Measurements from ENCODE around the gene CTNNBIP1.
"Not testable (repeated sequence)": the region's sequence is repeated elsewhere in the genome, so short reads cannot be mapped to it uniquely, and the experiment has no call there.

CTNNBIP1 gene

DNA sequence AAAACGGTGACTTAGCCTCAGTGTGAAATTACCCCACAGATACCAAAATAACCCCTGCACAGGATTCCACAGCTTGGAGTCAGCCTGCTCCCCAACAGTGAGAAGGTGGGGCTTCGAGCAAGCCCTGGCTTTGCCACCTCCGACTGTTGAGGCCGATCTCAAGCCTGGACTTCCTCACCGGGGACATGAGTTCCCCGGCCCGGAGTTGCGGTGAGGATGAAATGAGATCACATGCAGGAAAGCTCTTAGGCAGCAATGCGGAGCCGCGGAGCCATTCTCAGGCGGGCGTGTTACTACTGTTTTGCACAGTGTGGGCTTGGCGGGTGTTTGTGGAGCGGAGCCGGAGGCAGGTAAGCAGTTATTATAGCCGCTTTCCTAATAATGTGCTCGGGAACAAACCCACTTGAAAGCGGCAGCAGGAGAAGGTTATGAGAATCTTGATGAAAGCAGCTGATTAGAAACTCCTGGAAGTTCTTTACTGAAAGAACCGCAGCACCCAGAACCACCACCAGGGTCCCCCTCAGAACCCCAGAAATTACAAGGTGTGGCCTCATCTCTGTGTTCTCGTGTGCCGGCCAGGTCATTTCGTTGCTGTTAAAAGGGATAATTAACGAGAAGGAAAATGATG, 82.4 kb downstream of the CTNNBIP1 start:
- peak; percentile 38 for DNase-seq (ENCODE audit: low spot score)

DNA sequence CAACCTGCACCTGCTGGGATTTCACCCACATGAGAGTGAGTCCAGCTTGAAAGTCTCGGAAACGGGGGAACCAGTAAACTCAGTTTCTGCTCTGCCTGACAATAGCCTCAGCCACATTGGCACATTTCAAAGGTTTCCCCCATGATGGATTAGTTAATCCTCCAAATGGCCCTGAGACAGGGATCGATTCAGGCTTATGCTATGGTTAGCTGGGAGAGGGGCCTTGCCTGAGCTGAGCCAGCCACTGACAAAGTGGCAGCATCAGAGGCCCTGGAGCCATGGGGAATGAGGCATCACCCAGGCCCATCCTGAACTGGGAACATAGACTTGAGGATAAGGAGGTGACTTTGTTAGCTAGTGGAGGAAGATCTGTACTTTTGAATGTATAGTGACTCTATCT, 83.5 kb downstream of the CTNNBIP1 start:
- DNase-seq (ENCODE audit: low spot score), result no peak

DNA sequence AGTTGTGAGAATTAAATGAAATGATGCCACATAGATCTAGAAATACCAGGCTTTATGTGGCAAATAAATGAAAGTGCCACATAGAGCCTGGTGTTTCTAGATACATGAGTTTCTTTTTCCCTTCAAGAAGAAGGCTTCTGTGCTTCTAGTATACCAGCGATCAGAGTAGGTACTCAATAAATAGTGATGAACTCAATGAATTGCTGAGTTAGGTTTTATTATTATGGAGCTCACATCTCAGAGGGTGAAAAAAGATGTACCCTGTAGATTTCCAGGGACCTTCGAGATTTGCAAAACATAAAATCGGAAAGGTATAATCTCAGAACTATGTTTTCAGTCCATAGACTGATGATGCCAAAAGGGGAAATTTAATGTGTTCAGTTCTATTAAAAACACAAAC, 84.0 kb downstream of the CTNNBIP1 start:
- DNase-seq (ENCODE audit: low spot score), result no peak

DNA sequence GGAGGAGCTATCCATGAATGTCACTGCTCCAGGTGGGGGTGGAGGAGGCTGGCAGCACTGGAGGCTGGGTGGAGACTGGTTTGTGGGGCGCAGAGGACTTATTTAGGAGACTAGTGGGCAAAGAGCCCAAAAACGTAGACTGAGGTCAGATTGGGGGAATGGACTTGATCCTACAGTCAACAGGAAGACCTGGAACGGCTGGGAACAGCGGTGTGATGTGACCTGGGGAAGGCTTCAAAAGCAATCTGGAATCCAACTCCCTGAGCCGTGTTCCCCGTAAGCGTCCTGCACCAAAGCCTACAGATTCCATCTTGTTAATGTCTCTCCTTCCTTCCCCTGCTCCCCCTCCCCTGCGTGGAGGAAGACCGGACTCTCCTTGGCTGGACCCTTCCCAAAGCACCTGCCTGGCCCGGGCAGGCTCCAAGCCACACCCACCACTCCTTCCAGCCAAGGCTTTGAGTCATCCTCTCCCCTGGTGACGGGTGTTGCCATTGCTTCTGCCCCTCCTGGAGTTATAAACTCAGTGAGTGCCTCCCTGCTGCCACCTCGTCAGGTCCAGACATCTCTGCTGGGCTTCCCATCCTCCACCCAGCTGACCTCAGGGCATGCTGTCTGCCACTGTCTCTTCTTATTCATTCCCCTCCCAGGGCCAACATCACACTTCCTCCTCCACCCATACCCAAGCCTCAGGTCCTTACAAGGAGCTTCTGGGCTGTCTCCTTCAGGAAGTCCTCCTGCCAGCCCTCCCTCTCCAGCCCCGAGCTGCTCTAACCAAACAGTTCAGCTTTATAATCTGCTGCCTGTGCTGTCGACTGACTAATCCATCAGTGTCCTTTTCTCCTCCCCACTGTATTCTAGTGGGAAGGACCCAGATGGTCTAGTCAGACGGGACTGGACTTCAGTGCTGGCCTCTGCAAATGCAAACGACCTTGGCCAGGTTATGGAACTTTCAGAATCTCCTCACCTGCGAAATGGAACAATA, 84.7 kb downstream of the CTNNBIP1 start:
- DNase-seq (ENCODE audit: low spot score), result peak; percentile 55

DNA sequence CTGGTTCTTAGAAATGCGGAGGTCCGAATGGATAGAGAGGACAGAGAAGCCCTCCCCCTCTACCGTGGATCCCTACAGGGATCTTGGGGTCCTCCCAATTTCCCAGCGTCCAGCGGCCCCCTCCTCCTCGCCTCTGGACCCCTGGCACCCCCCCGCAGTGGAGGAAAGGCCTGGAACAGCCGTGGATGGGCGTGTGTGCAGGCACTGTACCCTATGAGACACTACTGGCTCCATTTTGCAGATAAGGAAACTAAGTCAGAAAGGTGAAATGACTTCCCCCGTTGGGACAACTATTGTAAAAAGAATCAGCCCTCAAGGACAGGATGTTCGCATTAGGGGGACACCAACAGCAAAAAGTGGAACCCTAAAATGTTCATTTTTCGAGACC, 85.4 kb downstream of the CTNNBIP1 start:
- no peak for DNase-seq (ENCODE audit: low spot score)

DNA sequence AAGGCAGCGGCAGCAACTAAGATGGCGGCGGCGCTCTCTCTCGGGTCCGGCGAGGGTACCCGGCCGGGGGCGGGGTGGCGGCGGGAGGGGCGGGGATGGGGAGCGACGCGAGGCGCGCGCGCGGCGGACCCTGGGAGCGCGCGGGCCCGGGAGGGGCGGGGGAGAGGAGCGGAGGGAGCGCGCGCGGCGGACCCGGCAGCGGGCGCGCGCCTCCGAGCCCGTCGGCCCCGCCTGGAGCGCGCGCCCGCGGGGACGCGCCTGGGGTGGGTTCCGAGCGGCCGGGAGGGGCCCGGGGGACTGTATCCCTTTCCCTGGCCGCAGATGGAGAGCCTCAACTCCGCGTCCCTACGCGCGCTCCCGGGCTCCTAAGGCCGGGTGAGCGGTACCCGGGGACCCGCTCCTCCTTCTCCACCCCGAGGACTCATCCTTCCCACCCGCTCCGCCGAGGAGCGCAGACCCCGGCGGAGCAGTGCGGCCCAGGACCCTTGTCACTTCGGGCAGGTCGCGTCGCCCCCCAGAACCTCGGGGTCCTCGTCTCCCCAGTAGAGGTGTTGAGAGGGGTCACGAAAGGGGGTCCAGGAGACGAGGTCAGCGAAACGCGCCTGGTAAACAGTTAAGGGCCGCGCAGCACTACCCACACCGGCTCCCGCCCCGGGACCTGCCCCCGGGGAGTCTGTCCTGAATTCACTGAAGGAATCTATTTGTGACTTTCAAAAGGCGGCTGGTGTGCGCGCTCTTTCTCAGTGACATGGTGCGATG, 85.9 kb downstream of the CTNNBIP1 start, which contains the start of gene CLSTN1:
Gene CLSTN1 (minus strand): TSS at position 23 of the 759 bp plus-strand sequence. CDS start 232 bp downstream, outside the sequence.
- peak; percentile 85 for DNase-seq (ENCODE audit: low spot score)

DNA sequence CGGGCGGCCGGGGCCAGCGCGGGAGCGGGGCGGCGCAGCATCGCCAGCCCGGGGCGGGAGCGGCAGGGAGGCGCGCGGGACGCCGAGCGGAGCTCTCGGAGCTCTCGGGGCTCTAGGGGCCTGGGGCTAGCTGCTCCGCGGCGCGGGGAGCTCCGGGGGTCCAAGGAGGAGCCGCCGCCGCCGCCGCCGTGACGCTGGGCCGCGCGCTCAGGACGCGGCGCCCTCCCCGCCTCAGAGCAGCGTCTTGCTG, 86.5 kb downstream of the CTNNBIP1 start:
- no peak for DNase-seq (ENCODE audit: low spot score)

DNA sequence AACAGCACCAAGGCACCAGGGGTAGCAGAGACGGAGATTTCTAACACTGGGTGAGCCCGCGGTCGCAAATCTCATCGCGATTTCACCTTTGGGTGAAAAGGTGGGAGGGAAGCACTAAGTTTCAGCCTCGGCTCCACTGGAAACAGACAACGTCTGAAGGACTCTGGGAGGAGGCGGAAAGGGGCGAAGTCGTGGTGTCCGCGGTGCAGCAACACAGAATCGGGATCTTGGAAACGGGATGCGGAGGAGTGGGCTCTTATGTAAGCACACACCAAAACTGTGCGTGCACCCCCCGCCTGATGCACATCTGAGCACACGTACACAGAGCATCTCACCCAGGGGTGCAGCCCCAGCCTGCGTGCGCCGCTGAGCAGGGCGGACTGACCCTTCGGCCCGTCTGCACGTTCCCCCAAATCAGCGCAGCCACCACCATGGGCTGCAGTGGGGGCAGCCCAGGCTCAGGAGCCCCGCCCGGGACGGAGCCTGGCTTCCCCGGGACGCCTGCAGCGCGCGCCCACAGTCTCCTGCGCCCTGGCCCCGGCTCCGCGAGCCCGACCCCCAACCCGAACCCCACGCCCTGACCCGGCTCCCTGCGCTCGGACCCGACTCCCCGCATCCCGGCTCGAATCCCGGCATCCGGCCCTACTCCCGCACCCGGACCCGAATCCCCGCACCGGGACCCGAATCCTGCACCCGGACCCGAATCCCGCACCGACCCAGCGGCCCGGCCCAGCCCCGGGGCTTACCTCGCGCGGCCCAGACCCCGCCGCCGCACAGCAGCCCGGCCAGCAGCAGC, 87.0 kb downstream of the CTNNBIP1 start:
- peak; percentile 42 for DNase-seq (ENCODE audit: low spot score)

DNA sequence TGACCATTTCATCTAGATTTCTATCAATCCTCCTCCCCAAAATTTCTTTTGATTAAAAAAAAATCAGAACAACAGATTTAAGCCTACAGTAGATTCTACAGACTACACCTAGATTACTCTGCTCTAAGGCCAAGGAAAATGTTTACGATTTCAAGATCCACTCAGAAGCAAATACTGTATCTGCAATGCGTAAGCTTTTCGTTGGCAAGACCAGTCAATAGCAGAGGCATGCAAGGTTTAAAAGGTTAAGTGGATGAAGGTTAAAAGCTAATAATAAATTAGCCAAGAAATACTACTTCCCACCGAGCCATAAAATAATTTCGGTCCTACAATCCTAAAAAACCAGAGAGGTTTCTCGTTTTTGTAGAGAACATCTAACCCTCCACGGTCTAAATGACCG, 87.6 kb downstream of the CTNNBIP1 start:
- DNase-seq (ENCODE audit: low spot score), result peak; percentile 34

DNA sequence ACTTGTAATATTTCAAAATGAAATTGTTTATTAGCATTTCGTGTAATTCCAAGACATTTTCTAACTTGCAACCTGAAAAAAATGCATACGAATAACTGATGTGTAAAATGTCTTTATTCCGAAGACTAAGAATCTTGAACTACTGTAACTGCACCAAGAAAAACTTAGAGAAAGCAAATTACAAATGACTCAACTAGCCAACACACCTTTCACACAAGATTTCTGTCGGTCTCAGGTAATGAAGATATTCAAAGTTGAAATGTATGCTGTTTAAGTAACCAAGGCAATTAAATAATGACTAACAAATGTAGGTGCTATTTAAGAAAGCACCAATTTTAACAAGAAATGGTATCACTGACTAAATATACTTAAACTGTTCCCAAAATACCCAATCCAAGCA, 88.4 kb downstream of the CTNNBIP1 start:
- DNase-seq (ENCODE audit: low spot score), result no peak

DNA sequence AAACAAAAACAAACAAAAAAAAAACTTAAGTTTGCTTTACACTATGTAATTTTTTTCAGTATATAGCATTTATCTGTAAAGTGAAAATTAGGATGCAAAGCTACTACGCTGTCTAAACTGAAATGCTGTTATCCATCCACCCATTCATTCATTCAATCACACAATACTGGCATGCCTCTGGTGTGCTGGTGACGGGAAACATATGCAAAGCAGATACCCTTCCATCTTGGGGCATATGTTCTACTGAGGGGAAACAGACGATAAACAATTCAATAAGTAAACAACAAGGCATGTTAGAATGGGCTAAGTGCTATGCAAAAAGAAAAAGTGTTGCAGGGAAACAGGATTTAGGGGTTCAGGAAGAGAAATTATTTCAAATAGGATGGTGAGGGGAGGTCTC, 89.5 kb downstream of the CTNNBIP1 start:
- DNase-seq (ENCODE audit: low spot score), result no peak

DNA sequence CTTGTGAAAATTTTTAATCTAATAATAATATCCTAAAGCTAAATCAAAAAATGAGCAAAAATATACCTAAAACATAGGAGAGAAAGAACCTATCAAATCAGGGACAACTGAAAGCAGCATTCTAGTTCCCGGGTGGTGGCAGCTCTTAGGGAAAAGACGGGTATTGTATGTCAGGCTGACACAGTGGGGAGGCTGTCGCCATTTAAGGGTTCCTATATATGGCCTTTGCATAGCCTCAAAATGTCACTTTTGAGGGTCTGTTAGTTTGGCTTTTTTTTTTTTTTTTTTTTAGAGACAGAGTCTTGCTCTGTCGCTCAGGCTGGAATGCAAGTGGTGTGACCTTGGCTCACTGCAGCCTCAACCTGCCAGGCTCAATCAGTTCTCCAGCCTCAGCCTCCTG, 92.3 kb downstream of the CTNNBIP1 start:
- no peak for DNase-seq (ENCODE audit: low spot score)

DNA sequence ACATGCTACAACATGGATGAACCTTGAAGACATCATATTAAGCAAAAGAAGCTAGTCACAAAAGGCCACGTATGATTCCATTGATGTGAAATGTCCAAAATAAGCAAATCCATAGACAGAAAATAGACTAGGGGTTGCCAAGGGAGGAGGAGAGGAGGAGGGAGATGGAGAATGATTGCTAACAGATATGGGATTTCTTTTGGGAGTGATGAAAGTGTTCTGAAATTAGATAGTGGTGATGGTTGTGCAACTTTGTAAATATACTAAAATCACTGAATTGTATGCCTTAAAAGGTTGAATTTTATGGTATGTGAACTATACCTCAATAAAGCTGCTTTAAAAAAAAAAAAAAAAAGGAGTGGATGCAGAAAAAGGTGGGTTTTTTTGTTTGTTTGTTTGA, 93.9 kb downstream of the CTNNBIP1 start:
- DNase-seq (ENCODE audit: low spot score), result no peak

DNA sequence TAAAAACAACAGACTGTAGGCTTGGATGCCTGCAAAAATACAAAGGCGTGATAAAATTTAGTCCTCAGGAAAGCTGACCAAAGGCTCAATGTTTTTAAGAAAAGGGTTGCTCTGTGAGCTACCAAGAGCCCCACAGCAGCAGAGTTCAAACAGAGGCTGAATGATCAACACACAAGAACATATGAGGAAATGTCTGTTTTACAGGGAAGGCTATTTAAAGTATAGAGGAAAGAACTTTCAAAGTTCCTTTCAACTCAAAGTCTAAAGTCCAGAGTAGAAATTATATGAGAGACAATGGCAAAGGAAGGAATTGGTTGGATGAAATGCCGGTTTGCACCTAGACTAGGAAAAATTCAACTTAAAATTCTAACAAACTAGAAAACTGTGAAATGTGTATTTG, 94.9 kb downstream of the CTNNBIP1 start:
- DNase-seq (ENCODE audit: low spot score), result no peak

DNA sequence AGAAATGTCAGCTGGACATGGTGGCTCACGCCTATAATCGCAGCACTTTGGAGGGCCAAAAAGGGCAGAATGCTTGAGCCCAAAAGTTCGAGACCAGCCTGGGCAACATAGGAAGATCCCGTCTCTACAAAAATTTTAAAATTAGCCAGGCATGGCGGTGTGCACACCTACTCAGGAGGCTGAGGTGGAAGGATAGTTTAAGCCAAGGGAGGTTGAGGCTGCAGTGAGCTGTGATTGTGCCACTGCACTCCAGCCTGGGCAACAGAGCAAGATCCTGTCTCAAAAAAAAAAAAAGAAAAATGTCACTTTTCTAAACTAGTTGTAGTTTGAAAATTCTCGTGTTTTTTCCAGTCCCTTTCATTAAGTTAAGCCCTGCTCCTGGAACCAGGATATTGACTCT, 95.5 kb downstream of the CTNNBIP1 start:
- no peak for DNase-seq (ENCODE audit: low spot score)

DNA sequence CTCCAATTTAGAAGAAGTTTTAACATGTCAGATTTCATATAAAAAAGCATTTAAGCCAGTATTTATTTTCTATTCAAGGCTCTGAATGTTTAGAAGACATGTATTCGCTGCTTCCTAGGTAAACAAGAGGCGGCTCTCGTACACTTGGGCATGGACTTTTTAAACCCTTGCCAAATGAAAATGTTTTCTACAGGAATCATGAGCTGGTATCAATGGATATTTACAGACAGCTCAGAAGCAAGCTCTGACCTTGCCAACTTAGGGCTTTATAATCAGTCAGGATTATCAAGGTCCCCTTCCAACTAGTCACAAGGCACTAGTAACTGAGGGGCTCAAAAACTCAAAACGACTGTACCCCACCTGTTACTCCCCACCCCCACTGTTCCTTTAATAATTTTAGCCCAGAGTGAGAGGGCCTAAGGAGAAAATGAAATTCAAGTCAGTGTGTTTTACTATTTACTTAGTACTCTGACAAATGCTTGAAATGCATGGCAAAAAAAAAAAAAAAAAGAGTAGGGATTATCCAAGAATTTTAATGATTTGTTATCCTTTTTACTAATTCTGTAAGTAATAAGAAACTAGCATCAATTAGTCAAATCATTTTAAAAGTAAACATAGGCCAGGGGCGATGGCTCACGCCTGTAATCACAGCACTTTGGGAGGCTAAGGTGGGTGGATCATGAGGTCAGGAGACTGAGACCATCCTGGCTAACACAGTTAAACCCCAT, 98.7 kb downstream of the CTNNBIP1 start:
- no peak for DNase-seq (ENCODE audit: low spot score)

DNA sequence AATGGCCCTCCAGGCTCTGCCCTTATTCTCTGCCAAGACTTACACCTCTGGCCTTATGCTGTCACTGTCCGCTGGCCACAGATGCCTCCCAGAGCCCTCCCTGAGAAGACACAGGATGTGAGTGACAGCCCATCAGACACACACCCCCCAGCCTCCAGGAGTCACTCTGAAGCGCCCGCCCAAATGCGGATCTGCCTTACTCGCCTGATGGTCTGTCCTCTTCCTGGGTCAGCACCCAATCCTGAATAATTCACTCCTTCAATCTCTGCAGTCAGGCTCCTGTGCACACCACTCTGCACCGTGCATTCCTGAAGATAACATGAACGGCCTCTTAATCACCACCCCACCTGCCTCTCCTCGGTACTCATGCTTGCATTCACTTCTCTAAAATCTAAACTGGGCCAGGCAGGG, 101.0 kb downstream of the CTNNBIP1 start:
- no peak for DNase-seq (ENCODE audit: low spot score)

DNA sequence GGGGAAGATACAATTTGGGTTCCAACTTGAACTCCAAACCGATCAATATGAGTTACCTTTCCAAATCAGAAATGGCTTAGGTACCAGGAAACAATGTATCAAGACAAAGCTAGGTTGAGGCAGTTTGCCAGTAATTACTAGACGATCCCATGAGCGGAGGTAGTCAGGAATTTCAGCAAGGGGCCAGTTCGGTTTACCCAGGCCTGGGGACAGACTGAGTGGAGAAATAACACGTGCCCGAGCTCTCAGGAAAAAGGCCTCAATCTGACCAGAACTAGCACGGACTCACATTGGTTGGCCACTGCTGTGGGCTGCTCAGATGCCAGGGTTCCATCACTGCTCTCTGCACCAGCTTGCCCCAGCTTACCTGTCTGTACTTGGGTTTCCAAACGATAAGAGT, 101.6 kb downstream of the CTNNBIP1 start:
- no peak for DNase-seq (ENCODE audit: low spot score)

DNA sequence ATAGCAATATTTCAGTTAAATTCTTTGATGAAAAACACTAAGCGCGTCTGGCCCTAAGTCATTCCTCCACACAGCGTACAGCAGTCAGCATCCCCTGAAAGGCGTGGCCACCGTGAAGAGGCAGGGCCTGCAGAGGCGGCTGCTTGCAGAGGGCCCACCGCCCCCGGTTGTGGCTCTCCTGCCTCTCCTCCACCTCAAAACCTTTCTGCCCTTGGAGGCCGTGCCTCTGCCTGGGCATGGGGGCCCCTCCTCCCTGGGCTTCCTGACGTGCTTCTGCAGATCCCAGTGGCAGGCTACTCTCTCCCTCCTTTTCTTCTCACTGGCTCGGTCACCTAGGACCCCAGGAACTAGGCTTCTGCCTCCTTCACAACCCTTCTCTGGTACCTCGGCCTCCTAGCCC, 102.5 kb downstream of the CTNNBIP1 start:
- DNase-seq (ENCODE audit: low spot score), result no peak

DNA sequence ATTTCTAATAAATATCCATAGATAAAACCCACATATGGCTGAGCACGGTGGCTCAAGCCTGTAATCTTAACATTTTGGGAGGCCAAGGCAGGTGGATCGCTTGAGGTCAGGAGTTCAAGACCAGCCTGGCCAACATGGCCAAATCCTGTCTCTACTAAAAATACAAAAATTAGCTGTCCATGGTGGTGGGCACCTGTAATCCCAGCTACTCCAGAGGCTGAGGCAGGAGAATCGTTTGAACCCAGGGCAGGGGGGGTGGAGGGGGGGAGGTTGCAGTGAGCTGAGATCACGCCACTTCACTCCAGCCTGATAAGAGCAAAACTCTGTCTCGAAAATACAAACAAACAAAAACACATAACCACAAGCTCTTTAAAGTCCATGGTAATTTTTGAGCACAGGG, 104.1 kb downstream of the CTNNBIP1 start:
- DNase-seq (ENCODE audit: low spot score), result not testable (repeated sequence)

DNA sequence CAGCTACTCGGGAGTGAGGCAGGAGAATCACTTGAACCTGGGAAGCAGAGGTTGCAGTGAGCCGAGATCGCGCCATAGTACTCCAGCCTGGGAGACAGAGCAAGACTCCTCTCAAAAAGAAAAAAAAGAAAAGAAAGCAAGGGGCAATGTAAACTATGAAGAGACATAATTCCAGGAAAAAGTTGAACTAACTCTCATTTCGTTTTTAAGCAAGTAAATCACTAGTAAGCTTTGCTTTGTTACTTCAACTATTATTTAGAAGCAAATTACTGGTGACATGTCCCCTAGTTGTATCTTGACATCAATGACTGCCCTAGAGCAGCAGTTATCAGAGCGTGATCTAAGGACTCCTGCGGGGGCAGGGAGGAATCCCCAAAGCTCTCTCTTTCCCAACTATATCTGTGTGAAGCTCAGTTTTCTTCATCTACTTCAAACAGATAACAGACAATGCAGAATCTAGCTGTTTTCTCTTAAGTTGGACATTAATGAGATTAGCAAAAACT, 105.0 kb downstream of the CTNNBIP1 start:
- no peak for DNase-seq (ENCODE audit: low spot score)

Measured in RKO (cell line).